HG03060 (cell line): ENCODE measurements around the gene WNT8B.

Experiments used
- ATAC-seq: cut with Tn5 transposase; IDR thresholded peaks from one replicate; pipeline ENCODE4 v1.9.1; 2021; ENCODE audit warnings: low read depth, moderate number of reproducible peaks; ENCODE audit not compliant: unreplicated experiment

The WNT8B gene

DNA sequence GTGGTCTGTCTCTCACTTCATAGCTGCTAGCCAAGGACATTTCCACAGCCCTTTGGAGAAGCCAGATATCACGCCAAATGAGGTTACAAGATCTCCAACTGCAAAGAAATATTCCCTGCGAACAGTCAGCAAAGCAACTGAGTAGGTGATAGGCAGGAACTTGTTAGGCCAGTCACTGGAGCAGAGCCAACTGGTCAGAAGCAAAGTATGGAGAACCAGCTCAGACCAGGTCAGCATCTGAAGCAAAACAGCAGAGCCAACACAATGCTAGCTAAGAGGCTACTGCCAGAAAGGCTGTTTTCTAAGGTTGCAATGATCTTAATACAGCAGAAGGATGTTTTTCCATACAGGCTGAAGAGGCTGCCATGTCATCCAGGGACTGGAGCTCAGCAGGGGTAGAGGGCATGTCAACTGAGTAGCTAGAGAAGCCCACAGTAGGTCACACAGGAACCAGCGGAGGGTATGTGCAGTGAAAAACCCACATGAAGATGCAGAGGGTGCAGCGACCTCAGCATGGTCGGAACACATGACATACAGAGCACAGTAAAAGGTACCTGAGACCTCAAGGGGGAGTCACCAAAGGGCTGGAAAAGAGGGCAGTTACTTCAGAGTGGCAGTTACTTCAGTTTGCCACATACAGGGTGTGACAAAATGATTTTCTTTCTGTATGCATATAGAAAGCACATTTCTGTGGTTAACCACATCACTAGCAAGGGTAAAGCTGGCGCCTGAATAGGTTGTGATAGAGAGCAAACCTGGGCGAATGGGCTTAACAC is 47.9 kb downstream of the WNT8B start:
- ATAC-seq: no peak

DNA sequence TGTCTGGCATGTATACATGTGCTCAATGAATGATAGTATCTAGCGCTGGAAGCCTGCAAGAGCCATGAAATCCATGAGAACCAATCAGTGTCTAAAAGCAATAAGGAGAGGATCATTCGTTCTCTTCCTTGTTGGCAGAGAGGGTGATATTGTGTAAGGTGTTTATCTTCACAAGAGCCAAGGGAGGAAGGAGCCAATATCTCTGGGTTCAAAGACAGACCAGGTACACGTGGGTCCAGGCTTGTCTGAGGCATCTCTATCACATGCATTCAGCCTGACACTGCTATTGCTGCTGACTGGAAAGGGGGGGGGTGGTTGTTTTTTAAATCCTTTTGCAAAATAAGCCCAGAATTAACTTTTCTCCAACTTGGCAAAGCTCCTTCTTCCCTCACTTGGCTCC is 52.8 kb downstream of the WNT8B start:
- no peak for ATAC-seq

DNA sequence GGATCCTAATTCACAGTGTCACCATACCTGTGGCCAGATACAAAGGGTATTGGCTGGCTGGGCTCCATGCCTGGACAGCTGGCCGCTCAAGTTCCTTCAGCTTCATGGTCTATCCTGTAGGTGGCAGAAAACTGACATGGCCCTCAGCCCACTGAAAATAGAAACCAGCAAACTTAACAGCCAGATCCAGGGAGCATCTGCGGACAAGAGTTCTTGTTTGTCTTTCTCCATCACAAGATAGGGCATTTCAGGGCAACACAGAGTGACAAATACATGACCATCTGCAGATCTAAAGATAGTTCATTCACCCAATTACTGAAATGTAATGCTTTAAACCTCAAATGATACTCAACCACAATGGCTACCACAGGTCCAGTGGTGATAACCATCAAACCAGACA is 54.0 kb downstream of the WNT8B start:
- ATAC-seq: no peak

DNA sequence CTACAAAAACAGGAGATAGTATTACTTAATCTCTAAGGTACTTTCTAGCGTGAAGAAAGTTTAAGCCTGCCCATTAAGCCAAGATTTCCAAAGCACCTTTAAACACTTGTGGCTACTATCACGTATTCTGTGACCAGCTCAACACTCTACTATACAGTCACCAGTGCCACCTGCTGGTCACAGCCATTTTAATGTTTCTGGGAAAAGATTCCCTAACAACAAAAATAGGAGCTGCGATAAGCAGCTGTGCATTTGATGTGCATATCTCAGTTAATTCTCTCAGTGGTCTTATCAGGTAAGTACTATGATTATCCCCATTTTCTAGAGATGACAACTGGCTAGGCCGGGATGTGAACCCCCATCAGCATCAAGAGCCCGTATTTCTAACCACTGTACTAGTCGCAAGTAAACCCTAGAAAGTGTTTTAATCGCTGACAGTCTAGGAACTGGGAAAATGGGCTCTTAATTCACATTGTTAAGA is 56.0 kb downstream of the WNT8B start:
- ATAC-seq: no peak

DNA sequence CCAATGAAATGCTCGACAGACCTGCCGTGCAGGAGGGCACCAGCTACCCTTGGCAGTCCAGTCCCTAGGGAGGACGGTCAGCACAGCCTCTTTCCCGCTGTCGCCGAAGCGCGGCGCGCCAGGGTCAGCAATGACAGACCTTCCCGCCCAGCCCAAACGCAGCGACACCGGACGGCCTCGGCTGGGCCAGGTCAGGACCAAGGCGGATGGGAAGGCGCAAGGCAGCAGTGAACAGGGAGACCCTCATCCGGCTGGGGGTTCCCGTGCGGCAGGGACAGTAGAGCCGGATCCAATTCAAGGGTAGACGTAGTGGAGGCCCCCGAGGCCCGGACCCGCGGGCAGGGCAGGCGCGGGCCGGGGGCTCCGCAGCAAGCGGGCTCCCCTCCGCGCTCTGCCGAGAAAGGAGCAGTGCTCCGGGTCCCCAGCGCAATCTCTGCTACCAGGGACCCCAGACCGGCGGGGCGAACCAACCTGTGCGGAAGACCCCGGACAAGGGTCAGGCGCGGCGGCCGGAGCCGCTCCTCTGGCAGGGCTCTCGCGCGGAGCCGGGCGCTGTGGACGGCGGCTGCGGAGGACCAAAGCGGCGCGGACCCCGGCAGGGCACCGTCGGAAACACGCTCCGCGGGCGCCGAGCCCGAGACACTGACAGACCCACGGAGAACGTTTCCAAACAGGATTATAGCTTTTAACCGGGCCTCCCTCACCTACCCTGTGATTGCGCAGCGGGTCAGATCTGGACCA is 56.7 kb downstream of the WNT8B start, which contains the start of gene SEC31B:
SEC31B (minus strand) TSS at position 551 of the 741 bp plus-strand sequence. CDS start 2,909 bp downstream, outside the sequence.
- no peak for ATAC-seq

DNA sequence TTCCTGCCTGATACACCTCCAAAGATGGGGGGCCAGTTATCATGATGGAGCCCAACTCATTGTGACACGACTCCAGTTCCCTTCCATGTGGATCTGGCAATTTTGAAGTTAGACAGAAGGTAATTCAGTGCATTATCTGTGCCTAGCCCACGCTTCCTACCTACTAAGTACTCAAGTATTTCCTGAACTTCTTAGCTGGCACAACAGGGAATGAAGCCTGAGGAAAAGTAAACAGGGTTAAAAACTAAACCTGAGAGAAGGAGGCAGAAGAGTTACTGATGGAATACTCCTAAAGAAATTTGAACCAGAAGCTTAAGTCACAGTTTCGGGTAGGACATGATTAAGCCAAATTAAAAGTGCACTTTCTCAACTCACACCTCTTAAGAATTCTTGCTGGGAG is 58.0 kb downstream of the WNT8B start:
- ATAC-seq: no peak

DNA sequence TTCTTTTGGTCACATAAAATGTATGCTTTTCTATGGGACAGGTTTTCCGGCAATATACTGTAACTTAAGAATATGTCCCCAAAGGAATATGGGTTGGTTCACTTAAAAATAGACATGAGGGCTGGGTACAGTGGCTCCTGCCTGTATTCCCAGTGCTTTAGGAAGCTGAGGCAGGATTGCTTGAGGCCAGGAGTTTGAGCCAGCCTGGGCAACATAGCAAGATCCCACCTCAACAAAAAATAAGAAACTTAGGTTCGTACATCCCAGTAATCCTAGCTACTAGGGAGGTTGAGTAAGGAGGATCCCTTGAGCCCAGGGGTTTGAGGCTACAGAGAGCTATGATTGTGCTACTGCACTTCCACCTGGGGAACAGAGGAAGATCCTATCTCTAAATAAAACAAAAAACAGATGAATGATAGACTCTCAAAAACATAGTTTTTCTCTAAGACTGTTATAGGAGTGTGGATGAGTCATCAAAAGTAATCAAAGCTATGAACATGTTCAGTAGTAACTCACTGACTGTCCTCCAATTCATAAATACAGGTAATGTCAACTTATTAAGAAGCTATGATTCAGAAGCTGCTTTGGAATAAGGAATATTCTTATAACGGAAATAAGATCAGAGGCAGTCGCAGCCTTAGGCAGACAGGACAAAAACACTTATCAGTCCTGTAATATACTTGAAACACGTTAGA is 59.4 kb downstream of the WNT8B start:
- no peak for ATAC-seq

DNA sequence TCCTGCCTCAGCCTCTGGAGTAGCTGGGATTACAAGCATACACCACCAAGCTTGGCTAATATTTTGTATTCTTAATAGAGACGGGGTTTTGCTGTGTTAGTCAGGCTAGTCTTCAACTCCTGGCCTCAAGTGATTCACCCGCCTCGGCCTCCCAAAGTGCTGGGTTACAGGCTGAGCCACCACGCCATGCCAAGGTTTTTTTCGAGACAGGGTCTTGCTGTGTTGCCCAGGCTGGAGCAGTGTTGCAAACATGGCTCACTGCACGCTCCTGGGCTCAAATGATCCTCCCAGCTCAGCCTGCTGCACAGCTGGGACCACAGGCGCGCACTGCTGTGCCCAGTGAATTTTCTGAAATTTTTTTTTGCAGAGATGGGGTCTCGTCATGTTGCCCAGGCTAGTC is 60.1 kb downstream of the WNT8B start:
- no peak for ATAC-seq

DNA sequence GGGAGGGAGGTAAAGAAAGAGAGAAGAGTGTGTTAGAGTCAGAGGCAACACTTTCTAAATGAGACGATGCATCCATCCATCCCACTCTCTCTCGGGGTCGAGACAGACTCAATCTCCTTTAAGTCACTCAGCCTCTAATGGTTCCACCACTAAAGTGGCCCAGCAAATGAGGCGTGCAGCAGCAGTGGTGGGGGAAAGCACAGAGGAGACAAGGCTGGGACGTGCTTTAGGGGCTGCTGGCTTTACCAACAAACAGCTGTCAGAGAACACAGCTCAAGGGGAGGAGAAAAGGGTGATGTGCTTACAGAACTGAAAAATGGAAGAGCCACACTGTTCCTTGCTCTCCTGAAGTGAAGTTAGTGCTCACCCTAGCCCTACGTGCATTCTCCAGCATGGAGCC is 61.4 kb downstream of the WNT8B start:
- no peak for ATAC-seq

DNA sequence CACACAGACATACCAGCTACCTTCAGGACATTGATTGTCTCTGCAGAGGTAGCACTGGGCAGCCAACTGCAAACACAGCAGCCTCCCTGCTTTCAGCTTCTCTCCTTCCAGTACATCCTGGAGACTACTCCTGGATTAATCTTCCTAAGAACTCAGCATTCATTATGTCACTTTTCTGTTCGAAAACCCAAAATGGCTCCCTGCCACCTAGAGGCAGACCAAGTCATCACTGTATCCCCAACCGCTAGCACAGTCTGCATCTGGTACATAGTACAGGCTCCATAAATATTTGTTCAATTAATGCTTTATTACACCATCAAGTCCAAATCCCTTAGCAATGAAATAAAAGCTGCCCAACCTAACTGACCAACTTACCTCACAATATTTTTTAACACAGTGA is 61.8 kb downstream of the WNT8B start:
- no peak for ATAC-seq

DNA sequence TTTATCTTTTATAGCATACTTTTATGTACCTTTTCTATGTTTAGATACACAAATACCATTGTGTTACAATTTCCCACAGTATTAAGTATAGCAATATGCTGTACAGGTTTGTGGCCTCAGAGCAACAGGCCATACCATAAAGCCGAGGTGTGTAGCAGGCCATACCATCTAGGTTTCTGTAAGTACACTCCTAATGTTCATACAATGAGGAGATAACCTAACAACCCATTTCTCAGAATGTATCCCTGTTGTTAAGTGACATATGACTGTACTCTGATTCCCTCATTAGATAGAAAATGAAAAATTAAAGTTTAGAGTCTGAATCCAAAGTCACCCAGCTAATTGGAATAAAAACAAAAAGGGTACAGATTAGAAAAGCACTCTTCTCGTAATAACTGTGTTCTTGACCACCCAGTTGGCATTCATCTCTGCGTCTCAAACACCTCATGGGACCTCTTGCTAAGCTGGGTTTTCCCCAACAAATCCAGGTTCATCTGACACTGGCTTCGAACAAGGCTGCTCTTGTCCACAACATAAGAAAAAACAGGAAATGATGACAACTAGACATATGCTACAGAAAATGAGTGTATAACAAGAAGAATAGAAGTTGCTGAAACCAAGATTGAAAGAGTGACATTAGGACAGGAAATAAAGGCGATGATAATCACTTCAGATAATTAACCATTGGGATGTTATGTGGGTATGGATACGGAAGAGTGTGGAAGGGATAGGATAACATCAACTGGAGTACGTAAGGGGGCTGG is 65.5 kb downstream of the WNT8B start:
- no peak for ATAC-seq

DNA sequence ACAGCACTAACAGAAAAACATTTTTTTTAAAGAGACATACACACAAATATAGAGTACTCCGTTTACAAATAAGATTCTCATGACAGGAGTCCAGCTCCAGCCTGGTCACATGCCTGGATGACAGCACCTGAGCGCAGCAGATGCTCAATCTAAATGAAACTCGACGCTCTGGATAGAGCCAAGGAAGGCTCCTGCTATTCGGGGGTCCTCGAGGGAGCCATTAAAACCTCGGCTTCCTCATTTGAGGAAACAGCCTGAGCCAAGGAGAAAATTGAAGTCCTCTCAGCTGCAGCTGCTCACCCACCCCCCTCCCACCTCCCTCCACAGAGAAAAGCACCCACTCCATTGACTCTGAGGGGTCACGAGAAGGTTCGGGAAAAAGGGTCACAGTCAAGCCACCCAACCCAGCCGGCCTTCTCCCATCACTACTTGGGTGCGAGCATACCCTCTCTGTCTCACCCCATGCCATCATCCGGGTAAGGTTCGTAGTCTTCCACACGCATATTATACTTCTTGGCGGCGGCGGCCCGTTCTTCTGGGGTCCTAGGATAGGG is 66.2 kb downstream of the WNT8B start:
- ATAC-seq: no peak

DNA sequence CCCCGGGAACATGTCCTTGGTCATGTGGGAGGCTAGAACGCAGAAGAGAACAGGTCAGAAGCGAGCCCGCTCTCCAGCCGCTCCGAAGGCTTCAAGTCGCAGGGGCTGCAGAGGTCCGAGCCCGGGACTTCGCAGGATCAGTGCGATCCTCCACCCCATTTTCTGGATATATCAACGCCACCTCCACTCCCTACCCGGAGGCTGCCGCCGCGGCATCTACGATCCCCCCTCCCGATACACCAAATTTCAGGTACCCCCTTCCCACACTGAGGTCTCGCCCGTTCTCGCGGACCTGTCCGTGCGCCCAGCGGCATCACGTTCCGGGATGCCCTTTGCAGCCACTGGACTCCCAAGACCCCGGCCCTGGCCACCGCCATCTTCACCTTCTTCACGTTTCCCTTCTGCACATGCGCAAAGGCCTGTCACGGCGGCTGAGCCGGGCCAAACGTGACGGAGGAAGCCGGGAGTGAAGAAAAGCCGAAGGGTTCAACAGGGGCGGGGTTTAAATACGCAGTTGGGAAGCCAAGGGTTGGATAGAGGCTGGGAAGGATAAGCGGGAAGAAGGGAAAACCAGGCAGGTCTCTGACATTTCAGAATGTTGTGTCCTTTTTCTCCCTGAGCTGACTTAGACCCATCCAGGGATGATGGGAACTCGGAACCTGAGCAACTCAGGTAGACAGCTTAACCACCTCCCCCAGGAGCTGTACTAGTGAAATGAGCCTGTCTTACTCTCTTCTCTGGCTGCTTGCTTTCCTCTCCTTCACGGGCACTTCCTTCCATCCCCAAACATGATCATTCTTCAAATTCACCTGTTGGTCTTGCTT is 66.9 kb downstream of the WNT8B start, which contains the start of gene NDUFB8:
NDUFB8 (minus strand) TSS at position 397 of the 824 bp plus-strand sequence; CDS start at position 377, 20 bp downstream.
- ATAC-seq: no peak

DNA sequence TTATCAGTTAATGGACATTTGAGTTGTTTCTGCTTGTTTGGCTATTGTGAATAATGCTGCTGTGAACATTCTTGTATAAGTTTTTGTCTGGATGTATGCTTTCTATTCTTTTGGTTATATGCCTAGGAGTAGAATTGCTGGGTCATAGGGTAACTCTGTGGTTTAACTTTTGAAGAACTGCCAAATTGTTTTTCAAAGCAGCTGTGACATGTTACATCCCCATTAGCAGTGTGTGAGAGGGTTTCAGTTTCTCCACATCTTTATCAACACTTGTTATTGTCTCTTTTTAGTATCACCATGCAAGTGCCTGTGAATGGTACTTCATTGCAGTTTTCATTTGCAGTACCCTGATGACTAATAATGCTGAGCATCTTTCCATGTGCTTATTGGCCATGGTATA is 69.0 kb downstream of the WNT8B start:
- ATAC-seq: no peak
